ENCODE measurements around the gene PRAMEF12.
"Not testable (repeated sequence)": the region's sequence is repeated elsewhere in the genome, so short reads cannot be mapped to it uniquely, and the experiment has no call there.

Gene PRAMEF12

DNA sequence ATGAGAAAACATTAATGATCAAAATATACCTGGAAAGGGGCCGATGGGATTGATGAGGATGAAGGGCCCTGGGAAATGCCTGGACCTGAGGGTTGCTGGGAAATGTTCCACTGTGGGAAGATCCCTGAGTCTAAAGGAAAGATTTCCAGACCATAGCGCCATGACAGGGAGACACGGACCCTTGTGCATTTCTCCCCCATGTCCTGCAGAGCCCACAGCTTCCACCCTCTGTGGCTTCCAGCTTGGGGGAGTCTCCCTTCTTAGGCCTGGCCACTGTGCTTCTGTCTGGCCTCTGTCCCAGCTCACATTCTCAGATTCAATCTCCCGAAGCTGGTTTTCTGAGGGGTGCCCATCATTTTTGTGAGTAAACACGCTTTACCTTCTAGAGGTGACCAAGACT lies 1.0 kb upstream of the PRAMEF12 start:
- H3K4me1 ChIP-seq (ENCODE audit: control insufficient read depth, insufficient read depth, low read length) = no peaks in the 10 kb centered on the region
- H3K9ac ChIP-seq (ENCODE audit: low read depth, low read length) = no peak overlapping the region
- H3K27me3 ChIP-seq (ENCODE audit: control insufficient read depth, insufficient read depth, low read length) = no peaks in the 10 kb centered on the region
- no peak overlapping the region for H3K4me3 ChIP-seq (ENCODE audit: low read depth, low read length)
- no peaks in the 10 kb centered on the region for H3K9me3 ChIP-seq (ENCODE audit: control insufficient read depth, insufficient read depth, low read length)
- no peaks in the 10 kb centered on the region for H3K36me3 ChIP-seq (ENCODE audit: control insufficient read depth, insufficient read depth, low read length)

DNA sequence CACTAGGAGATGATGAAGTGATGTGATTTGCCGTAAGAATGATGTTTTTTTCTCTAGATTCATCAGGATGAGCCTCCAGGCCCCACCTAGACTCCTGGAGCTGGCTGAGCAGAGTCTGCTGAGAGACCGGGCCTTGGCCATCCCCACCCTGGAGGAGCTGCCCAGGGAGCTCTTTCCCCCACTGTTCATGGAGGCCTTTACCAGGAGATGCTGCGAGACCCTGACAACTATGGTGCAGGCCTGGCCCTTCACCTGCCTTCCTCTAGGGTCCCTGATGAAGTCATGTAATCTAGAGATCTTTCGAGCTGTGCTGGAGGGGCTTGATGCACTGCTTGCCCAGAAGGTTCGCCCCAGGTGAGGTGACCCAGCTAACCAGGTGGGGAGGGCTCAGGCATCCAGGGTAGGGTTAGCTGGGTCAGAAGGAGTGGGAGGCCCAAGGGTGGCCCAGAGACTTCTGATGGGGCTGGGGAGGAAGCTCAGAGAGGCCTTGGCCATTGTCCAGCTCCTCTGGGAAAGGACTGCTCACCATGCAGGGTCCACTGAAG lies 1.3 kb downstream of the PRAMEF12 start:
- Histone ChIP-seq H3K4me1 (ENCODE audit: control insufficient read depth, insufficient read depth, low read length) (no peaks in the 10 kb centered on the region), H3K4me3 (ENCODE audit: low read depth, low read length) (no peak overlapping the region), H3K36me3 (ENCODE audit: control insufficient read depth, insufficient read depth, low read length) (no peaks in the 10 kb centered on the region), H3K9ac (ENCODE audit: low read depth, low read length) (no peak overlapping the region), H3K27me3 (ENCODE audit: control insufficient read depth, insufficient read depth, low read length) (no peaks in the 10 kb centered on the region), H3K9me3 (ENCODE audit: control insufficient read depth, insufficient read depth, low read length) (no peaks in the 10 kb centered on the region)

DNA sequence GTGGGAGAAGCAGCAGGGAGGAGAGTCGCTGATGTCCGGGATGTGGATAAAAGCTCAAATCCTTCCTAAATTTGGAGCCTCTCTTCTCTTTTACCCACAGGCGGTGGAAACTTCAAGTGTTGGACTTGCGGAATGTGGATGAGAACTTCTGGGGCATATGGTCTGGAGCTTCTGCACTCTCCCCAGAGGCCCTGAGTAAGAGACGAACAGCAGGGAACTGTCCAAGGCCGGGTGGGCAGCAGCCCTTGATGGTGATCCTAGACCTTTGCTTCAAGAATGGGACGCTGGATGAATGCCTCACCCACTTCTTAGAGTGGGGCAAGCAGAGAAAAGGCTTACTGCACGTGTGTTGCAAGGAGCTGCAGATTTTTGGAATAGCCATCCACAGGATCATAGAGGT lies 1.9 kb downstream of the PRAMEF12 start:
- no peaks in the 10 kb centered on the region for H3K4me1 ChIP-seq (ENCODE audit: control insufficient read depth, insufficient read depth, low read length)
- H3K27me3 ChIP-seq (ENCODE audit: control insufficient read depth, insufficient read depth, low read length) = no peaks in the 10 kb centered on the region
- no peaks in the 10 kb centered on the region for H3K9me3 ChIP-seq (ENCODE audit: control insufficient read depth, insufficient read depth, low read length)
- H3K4me3 ChIP-seq (ENCODE audit: low read depth, low read length) = no peak overlapping the region
- H3K9ac ChIP-seq (ENCODE audit: low read depth, low read length) = no peak overlapping the region
- H3K36me3 ChIP-seq (ENCODE audit: control insufficient read depth, insufficient read depth, low read length) = no peaks in the 10 kb centered on the region

DNA sequence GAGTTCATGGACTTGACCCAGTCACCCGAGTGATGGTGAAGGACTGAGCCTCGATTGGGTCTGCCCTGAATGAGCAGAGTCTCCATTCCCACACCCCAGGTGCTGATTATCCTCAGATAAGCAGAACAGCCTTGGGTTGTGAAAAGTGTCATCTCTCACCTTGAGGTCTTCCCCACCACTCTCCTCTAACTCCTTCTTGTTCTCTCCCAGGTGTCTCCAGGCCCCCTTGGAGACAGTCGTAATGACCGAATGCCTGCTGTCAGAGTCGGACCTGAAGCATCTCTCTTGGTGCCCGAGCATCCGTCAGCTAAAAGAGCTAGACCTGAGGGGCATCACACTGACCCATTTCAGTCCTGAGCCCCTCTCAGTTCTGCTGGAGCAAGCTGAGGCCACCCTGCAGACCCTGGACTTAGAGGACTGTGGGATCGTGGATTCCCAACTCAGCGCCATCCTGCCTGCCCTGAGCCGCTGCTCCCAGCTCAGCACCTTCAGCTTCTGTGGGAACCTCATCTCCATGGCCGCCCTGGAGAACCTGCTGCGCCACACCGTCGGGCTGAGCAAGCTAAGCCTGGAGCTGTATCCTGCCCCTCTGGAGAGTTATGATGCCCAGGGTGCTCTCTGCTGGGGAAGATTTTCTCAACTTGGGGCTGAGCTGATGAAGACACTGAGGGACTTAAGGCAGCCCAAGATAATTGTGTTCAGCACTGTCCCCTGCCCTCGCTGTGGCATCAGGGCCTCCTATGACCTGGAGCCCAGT lies 3.4 kb downstream of the PRAMEF12 start:
- H3K9ac ChIP-seq (ENCODE audit: low read depth, low read length) = no peak overlapping the region
- H3K36me3 ChIP-seq (ENCODE audit: control insufficient read depth, insufficient read depth, low read length) = no peaks in the 10 kb centered on the region
- no peak overlapping the region for H3K4me3 ChIP-seq (ENCODE audit: low read depth, low read length)
- H3K4me1 ChIP-seq (ENCODE audit: control insufficient read depth, insufficient read depth, low read length) = no peaks in the 10 kb centered on the region
- no peaks in the 10 kb centered on the region for H3K27me3 ChIP-seq (ENCODE audit: control insufficient read depth, insufficient read depth, low read length)
- no peaks in the 10 kb centered on the region for H3K9me3 ChIP-seq (ENCODE audit: control insufficient read depth, insufficient read depth, low read length)

DNA sequence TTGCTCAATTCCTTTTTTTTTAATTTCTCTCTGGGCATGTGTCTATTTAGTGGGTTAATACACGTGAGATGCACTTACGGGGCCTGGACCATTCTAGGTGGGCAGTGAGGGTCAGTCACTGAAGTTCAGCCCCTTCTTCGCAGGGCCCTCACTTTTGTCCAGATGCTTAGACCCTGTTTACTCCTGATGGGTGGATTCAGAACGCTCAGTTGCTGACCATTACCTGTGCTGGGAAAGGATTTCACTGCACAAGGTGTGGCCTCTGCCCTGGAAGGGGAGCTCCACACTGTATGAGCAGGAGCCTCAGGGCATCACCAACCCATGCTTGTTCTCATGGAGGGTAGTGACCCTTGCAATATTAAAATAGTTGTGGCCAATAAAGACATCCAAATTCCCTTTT lies 4.5 kb downstream of the PRAMEF12 start:
- Histone ChIP-seq H3K27me3 (ENCODE audit: control insufficient read depth, insufficient read depth, low read length) (no peaks in the 10 kb centered on the region), H3K4me3 (ENCODE audit: low read depth, low read length) (no peak overlapping the region), H3K9me3 (ENCODE audit: control insufficient read depth, insufficient read depth, low read length) (no peaks in the 10 kb centered on the region), H3K36me3 (ENCODE audit: control insufficient read depth, insufficient read depth, low read length) (no peaks in the 10 kb centered on the region), H3K4me1 (ENCODE audit: control insufficient read depth, insufficient read depth, low read length) (peaks cover under 1% of the 10 kb centered on the region), H3K9ac (ENCODE audit: low read depth, low read length) (no peak overlapping the region)

DNA sequence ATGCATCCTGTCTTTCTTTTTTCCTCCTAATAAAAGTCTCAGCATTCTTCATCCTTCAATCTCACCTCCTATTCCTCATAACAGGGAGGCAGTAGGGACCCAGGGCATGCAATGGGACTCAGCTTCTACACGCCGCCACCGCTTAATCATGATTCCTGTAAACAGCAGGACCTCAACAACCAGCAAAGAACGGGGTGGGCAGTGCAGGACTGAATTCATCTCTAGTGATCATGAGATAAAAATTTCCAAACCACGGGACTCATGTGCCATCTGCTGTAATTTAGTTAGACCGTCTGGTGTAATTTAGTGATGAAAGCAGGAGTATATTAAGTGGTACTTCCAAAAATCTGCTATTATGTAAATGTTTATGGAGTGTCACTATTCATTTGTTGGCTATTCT lies 5.4 kb downstream of the PRAMEF12 start:
- Histone ChIP-seq H3K9me3 (ENCODE audit: control insufficient read depth, insufficient read depth, low read length) (no peaks in the 10 kb centered on the region), H3K4me3 (ENCODE audit: low read depth, low read length) (no peak overlapping the region), H3K27me3 (ENCODE audit: control insufficient read depth, insufficient read depth, low read length) (no peaks in the 10 kb centered on the region), H3K36me3 (ENCODE audit: control insufficient read depth, insufficient read depth, low read length) (no peaks in the 10 kb centered on the region), H3K9ac (ENCODE audit: low read depth, low read length) (no peak overlapping the region), H3K4me1 (ENCODE audit: control insufficient read depth, insufficient read depth, low read length) (peaks cover 3% of the 10 kb centered on the region)

DNA sequence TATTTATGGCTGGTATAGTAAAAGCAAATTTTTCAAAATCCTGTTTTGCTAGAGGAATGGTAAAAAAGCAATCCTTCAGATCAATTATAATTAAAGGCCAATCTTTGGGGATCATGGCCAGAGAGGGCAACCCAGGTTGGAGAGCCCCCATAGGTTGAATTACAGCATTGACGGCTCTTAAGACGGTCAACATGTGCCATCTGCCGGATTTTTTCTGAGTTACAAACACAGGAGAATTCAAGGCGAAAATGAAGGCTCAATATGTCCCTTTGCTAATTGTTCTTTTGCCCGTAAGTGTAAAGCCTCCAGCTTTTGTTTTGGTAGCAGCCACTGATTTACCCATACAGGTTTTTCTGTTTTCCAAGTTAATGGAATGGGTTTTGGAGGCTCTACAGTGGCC lies 8.0 kb downstream of the PRAMEF12 start:
- H3K27me3 ChIP-seq (ENCODE audit: control insufficient read depth, insufficient read depth, low read length); H3K9ac ChIP-seq (ENCODE audit: low read depth, low read length); H3K36me3 ChIP-seq (ENCODE audit: control insufficient read depth, insufficient read depth, low read length); H3K4me1 ChIP-seq (ENCODE audit: control insufficient read depth, insufficient read depth, low read length); H3K9me3 ChIP-seq (ENCODE audit: control insufficient read depth, insufficient read depth, low read length); H3K4me3 ChIP-seq (ENCODE audit: low read depth, low read length): not testable (repeated sequence)

DNA sequence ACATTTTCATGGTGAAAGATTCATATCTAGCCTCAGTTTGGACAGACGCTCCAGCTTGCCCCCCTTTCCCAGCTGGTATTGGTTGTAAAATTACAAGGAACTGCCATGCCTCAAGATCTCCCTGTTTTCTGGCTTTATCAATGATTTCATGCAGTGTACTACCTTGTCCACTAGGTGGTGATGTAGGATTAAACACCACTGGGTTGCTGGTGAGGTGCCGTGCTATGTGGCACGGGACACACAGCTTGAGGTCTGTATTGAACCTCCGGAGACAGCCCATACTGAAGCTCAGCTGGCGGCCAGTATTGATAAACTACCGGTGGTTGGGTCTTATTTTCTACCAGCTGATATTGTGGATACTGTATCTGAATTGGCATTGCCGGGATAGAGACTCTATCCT lies 10.2 kb downstream of the PRAMEF12 start:
- H3K9me3 ChIP-seq (ENCODE audit: control insufficient read depth, insufficient read depth, low read length); H3K36me3 ChIP-seq (ENCODE audit: control insufficient read depth, insufficient read depth, low read length); H3K4me1 ChIP-seq (ENCODE audit: control insufficient read depth, insufficient read depth, low read length); H3K9ac ChIP-seq (ENCODE audit: low read depth, low read length); H3K27me3 ChIP-seq (ENCODE audit: control insufficient read depth, insufficient read depth, low read length); H3K4me3 ChIP-seq (ENCODE audit: low read depth, low read length): not testable (repeated sequence)

DNA sequence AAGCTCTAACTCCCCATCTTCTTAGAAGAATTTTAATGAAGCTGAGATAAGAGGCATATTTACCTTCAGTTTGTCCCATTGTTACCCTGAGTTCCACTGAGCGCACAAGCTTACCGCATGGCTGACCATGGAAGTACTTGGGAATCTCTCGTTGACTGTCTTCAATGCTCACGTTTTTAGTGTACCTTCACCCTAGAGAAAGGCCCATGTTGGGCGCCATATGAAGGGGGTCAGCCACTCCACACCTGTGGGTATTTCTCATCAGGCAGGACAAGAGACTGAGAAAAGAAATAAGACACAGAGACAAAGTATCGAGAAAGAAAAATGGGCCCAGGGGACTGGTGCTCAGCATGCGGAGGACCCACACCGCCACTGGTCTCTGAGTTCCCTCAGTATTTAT lies 11.2 kb downstream of the PRAMEF12 start:
- H3K9ac ChIP-seq (ENCODE audit: low read depth, low read length); H3K36me3 ChIP-seq (ENCODE audit: control insufficient read depth, insufficient read depth, low read length); H3K27me3 ChIP-seq (ENCODE audit: control insufficient read depth, insufficient read depth, low read length); H3K4me3 ChIP-seq (ENCODE audit: low read depth, low read length); H3K4me1 ChIP-seq (ENCODE audit: control insufficient read depth, insufficient read depth, low read length); H3K9me3 ChIP-seq (ENCODE audit: control insufficient read depth, insufficient read depth, low read length): not testable (repeated sequence)

DNA sequence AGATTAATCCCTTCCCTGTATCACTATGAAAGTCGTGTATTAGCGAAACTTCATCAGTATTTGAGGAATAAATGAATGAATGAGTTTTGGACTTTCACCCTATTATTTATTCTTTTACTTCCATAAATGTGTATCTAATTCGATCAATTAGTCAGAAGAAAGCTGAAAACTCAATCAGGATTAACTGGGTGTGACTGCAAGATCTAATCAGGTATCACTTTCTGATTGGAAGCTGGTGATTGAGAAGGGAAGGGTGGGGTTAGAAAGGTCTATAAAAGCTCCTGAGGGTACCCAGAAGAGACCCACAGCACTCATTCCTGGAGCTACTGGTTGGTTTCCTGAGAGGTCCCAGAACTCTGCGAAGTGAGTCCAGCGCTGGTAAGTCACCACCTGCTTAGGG lies 17.6 kb downstream of the PRAMEF12 start, which contains the start of gene PRAMEF1:
Gene PRAMEF1 (plus strand): TSS at position 301 of the 400 bp plus-strand sequence. CDS start 1,831 bp downstream, outside the sequence.
- H3K27me3 ChIP-seq (ENCODE audit: control insufficient read depth, insufficient read depth, low read length); H3K9me3 ChIP-seq (ENCODE audit: control insufficient read depth, insufficient read depth, low read length); H3K9ac ChIP-seq (ENCODE audit: low read depth, low read length); H3K4me1 ChIP-seq (ENCODE audit: control insufficient read depth, insufficient read depth, low read length); H3K36me3 ChIP-seq (ENCODE audit: control insufficient read depth, insufficient read depth, low read length); H3K4me3 ChIP-seq (ENCODE audit: low read depth, low read length): not testable (repeated sequence)

DNA sequence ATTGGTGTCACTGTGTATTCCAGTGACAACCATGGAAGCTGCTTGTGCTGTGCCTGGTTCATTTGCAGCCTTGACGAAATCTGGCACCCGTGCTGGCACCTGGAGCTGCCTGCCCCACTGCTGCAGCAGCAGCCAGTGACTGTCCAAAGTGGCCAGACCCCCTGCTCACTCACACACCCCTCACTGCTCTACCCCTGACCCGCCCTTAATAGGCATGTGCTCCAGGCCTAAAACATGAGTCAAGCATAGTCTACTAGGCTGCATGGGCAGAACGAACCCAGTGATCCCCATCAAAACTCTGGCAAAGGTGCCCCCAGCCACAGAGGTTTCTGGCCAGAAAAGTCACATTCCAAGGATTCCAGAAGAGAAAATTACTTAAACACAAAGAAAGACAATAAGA lies 25.4 kb downstream of the PRAMEF12 start:
- H3K4me3 ChIP-seq (ENCODE audit: low read depth, low read length) = no peak overlapping the region
- H3K36me3 ChIP-seq (ENCODE audit: control insufficient read depth, insufficient read depth, low read length) = no peaks in the 10 kb centered on the region
- no peaks in the 10 kb centered on the region for H3K9me3 ChIP-seq (ENCODE audit: control insufficient read depth, insufficient read depth, low read length)
- H3K4me1 ChIP-seq (ENCODE audit: control insufficient read depth, insufficient read depth, low read length) = no peaks in the 10 kb centered on the region
- H3K9ac ChIP-seq (ENCODE audit: low read depth, low read length) = no peak overlapping the region
- H3K27me3 ChIP-seq (ENCODE audit: control insufficient read depth, insufficient read depth, low read length) = no peaks in the 10 kb centered on the region

DNA sequence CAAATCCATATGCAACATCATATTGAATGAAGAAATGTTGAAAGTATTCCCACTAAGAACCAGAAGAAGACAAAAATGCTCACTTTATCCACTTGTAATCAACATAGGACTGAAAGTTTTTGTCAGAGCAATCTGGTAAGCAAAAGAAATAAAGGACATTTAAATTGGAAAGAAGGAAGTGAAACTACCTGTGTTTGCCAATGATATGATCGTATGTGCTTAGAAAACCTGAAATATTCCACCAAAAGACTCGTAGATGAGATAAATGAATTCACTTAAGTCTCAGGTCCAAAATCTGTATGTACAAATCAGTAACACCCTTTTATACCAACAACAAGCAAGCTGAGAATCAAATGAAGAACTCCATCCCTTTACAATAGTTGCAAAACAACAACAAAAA lies 26.2 kb downstream of the PRAMEF12 start:
- H3K4me3 ChIP-seq (ENCODE audit: low read depth, low read length) = no peak overlapping the region
- H3K27me3 ChIP-seq (ENCODE audit: control insufficient read depth, insufficient read depth, low read length) = no peaks in the 10 kb centered on the region
- no peak overlapping the region for H3K9ac ChIP-seq (ENCODE audit: low read depth, low read length)
- H3K9me3 ChIP-seq (ENCODE audit: control insufficient read depth, insufficient read depth, low read length) = no peaks in the 10 kb centered on the region
- H3K4me1 ChIP-seq (ENCODE audit: control insufficient read depth, insufficient read depth, low read length) = no peaks in the 10 kb centered on the region
- no peaks in the 10 kb centered on the region for H3K36me3 ChIP-seq (ENCODE audit: control insufficient read depth, insufficient read depth, low read length)

All from iPS-15b (cell line).